Activated CD4-positive, alpha-beta T cell treated with anti-CD3 and anti-CD28 coated beads, Interleukin-2, amount 50 U/mL, for 24 hours (primary cell): Measurements from ENCODE around the gene DISP1.

Source experiments
- DNase-seq, 2 donors: peaks; one replicate each; pipeline ENCODE4 v3.0.0-alpha.2; 2020; ENCODE audit warnings: low read depth in 1 of 2, low spot score in 1 of 2

Gene DISP1

DNA sequence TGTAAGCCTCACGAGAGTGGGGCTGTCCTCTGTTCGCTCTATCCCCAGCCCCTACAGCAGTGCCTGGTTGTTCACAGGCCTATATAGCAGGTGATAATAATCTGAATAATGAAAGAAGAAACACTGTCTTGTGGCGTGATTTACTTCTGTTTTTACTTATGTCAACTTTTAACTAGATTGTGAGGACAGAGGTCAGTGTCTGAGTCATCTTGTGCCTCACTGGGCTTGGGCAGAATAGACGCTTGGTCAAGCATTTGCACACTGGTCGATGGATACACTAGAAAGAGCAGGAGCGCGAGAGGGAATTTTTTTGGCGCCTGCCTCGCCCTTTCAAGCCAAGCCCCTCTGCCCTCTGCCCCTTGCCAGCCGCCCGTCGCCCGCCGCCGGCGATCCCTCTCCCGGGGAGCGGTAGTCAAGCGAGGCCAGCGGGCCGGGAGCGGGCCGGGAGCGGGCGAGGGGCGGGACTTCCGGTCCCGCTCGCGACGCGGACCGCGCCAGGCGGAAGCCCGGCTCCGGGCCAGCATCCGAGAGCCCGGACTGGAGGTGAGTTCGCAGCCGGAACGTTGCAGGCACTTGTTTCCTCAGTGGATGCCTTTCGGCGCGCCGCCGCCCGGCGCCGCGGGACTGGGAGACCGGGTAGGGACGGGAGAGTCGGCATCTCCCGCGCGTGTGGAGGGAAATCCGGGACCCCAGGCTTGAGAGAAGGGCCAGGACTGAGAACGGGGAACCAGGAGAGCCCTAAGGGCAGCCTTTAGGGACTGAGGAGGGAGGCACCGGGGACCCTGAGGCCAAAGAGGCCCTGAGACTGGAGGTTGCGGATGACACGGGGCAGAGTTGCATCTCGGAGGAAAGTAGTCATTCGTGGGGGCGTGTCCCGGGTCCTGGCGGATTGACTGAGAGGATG lies at the start of gene DISP1:
TSS of gene DISP1 (plus strand) at position 504 of the 904 bp plus-strand sequence. CDS start 127,785 bp downstream, outside the sequence.
- peak; percentile 55 to 75 for DNase-seq

DNA sequence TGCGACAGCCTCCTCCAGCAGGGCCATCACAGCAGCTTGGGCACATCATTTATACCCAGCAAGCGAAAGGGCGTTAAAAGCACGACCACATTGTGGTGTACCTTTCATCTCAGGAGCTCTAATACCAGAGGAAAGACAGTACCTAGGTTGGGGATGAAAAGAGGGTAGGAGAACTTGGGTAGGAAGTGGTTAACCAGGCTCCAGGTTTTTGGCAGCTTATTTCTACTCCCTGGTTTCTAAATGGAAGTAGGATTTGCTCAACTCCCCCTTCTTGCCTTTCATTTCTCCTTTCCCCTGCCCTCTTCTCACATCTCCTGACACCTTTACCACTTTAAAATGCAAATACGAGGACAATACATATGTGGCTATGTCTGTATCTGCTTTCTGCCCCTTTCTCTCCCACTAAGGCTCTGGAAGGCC lies 47.7 kb upstream of the DISP1 start:
- DNase-seq: no peak

GRCh38 chr1:222768592-222768991 lies 46.2 kb upstream of the DISP1 start:
- no peak for DNase-seq

DNA sequence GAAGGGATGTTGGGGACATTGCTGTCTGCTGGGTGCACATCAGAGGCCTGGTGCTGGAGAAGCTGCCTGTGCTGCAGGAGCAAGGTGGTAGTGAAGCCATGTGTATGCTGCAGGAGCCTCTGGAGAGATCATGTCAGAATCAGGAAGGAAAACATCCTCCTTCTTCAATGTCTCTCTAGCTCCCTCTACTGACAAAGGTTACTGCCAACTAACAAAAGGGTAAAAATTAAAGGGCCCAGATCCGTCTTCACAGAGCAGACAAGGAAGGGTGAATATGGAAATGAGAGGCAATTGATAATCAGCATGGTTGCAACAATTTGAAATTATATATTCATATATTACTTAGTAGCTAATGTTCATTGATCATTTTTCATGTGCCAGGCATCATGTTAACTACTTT lies 45.7 kb upstream of the DISP1 start:
- DNase-seq: no peak

GRCh38 chr1:222769971-222770620 lies 44.7 kb upstream of the DISP1 start:
- DNase-seq: no peak

DNA sequence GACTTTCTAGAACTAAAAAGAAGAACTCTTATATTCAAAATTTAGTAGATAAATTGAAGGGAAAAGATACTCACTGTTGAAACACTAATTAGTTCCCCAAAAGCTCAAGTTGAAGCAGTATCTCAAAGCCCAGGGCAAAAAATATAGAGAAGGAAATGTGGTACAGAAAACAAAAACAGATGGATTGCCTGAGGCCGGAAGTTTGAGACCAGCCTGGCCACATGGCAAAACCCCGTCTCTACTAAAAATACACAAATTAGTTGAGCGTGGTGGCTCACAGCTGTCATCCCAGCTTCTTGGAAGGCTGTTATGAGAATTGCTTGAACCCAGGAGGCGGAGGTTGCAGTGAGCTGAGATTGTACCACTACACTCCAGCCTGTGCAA lies 41.9 kb upstream of the DISP1 start:
- no peak for DNase-seq

GRCh38 chr1:222777463-222777862 lies 37.4 kb upstream of the DISP1 start:
- no peak for DNase-seq

- DNase-seq: no peak
Measured at GRCh38 chr1:222777977-222778376, 36.9 kb upstream of the DISP1 start.

DNA sequence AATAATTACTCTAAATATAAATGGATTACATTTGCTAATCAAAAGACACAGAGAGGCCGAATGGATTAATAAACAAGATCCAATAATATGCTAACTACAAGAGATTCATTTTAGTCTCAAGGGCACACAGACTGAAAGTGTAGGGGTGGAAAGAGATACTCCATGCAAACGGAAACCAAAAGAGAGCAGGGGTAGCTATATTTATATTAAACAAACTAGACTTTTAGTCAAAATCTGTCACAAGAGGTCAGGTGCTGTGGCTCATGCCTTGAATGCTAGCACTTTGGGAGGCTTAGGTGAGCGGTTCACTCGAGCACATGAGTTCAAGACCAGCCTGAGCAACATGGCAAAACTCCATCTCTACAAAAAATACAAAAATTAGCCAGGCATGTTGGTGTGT lies 33.6 kb upstream of the DISP1 start:
- DNase-seq: no peak

GRCh38 chr1:222783051-222783450 lies 31.8 kb upstream of the DISP1 start:
- no peak for DNase-seq

- no peak for DNase-seq
Measured at GRCh38 chr1:222784371-222784770, 30.5 kb upstream of the DISP1 start.

DNA sequence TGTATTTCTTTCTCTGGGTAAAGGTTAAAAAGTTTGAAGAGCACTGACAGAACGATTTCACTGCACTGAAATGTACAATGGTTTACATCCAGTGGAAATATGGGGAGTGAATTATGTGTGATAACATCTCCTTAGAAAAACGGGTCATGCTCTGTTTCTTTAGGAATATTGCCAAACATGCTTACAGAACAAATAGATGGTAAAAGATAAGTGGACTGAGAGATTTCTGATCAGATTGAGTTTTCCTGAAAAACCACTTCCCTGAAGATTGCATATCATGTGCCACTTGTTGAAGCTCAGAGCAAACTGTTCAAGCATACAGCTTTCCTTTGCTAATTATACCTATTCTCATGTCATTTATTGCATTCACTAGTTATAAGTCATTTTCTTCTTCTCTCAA lies 29.9 kb upstream of the DISP1 start:
- DNase-seq: no peak

- DNase-seq: no peak
Measured at GRCh38 chr1:222785529-222785928, 29.3 kb upstream of the DISP1 start.

DNA sequence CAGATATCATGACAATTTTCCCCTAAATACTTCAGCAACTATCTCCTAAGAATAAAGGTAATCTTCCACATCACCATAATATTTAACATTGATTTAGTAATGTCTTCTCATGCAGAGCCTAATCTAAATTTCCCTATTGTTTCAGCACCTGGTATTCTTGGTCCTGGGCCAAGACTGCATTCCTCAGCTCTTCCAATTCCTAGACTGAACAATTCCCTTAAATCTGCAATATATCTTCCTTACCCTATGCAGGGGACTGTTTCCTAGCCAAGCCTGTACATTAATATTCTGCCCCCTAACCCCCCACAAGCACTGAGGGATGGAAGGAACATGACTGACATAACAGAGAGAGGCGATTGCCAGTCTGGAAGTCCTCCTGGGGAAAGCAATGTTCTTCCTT lies 28.7 kb upstream of the DISP1 start:
- DNase-seq: no peak

GRCh38 chr1:222787729-222788128 lies 27.1 kb upstream of the DISP1 start:
- DNase-seq: no peak

DNA sequence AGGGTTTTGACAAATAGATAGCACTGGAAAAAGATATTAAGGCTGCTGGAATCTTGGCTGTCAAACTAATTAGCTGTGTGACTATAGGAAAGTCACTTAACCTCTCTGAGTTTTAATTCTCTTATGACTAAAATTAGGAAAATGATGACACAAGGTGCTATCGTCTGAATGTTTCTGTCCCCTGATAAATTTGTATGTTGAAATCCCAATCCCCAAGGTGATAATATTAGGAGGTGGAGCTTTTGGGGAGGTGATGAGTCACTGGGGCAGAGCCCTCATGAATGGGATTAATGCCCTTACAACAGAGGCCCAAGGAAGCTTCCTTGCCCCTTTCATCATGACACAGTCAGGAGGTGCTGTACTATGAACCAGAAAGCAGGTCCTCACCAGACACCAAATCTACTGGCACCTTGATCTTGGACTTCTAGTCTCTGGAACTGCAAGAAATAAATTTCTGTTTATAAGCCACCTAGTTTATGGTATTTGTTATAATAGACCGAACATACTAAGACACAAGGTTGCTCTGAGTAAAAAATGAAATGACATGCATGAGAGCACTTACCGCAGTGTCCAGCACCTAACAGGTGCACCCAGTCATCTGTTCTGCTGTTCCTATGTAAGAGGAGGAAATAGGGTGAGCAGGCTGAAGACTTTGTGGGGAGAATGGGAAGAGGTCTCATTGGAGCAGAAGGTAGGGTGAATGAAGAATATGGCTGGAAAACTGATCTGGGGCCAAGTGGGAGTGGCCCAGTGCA lies 26.3 kb upstream of the DISP1 start:
- DNase-seq: no peak

DNA sequence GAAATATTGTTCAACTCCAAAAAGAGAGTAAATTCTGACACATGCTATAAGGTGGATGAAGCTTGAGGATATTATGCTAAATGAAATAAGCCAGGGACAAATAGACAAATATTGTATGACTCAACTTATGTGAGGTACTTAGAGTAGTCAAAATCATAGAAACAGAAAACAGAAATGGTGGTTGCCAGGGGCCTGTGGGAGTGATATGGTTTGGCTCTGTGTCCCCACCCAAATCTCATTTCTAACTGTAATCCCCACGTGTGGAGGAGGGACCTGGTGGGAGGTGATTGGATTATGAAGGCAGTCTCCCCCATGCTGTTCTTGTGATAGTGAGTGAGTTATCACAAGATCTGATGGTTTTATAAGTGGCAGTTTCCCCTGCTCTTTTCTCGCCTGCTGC lies 24.7 kb upstream of the DISP1 start:
- no peak for DNase-seq

DNA sequence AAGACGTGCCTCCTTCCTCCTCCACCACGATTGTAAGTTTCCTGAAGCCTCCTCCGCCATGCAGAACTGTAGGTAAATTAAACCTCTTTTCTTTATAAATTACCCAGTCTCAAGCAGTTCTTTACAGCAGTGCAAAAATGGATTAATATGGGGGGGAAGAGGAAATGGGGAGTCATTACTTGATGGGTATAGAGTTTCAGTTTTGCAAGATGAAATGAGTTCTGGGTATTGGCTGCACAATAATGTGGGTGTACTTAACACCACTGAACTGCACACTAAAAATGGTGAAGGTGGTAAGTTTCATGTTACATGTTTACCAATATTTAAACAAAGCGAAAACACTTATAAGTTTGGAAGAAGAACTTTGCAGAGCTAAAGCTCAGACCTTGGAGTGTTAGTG lies 24.3 kb upstream of the DISP1 start:
- no peak for DNase-seq

- DNase-seq: no peak
Measured at GRCh38 chr1:222791006-222791710, 23.7 kb upstream of the DISP1 start.

DNA sequence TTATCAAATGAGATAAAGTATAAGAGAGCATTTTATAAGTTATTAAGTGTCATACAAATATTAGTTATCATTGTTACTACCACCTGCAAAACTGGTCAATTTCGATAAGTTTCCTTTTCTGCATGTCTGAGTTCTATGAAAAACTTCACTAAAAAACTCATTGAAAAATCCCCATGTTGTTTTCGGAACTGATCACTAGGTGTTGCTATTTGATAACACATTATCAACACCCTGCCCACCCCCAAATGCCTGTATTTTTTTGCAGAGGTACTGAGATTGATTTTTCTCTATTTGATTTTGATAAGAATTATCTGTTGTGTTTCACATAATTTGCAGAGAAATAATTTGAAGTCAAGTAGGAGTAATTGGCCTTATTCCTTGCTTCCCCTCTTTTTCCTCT lies 22.1 kb upstream of the DISP1 start:
- DNase-seq: peak in 1 of 2 donors; percentile 4
